ENCODE data around the gene ARMCX4. TPM values are rescaled to one million over a fixed set of nuclear protein-coding genes. Genes with fewer than 3 reads are reported as not detected.

Gene ARMCX4
- polyA plus RNA-seq (2013, experiment 1 of 2): 7.0 TPM
- 6.5 TPM for polyA plus RNA-seq (2013, experiment 2 of 2)

- no peaks in the 10 kb centered on the region for H3K27me3 ChIP-seq (ENCODE audit: insufficient read depth, low read length)
- H3K36me3 ChIP-seq (ENCODE audit: insufficient read depth, low read length): peaks cover 11% of the 10 kb centered on the region
- H3K4me3 ChIP-seq (ENCODE audit: low read length): peak within 1 kb of the TSS; percentile 74
- H3K4me1 ChIP-seq (ENCODE audit: insufficient read depth, low read length): peaks cover 6% of the 10 kb centered on the region
- H3K9me3 ChIP-seq (ENCODE audit: insufficient read depth, low read depth, low read length): no peaks in the 10 kb centered on the region
- H3K27ac ChIP-seq (ENCODE audit: low read depth, low read length): 0 out of 2 replicates have a peak within 1 kb of the TSS, but pooled peaks have one; percentile 35
- 7% methylated on average over 47 of the region's 50 CpGs for WGBS
- H3K9ac ChIP-seq (ENCODE audit: low read depth, low read length): peak within 1 kb of the TSS; percentile 84
Observed at GRCh38 chrX:101485212-101485949, at the start of gene ARMCX4. Gene ARMCX4 (plus strand): TSS chrX:101485456. CDS start chrX:101488590, 3,134 bp downstream.

GRCh38 chrX:101442085-101442484 is 43.2 kb upstream of the ARMCX4 start:
- Histone ChIP-seq H3K36me3 (ENCODE audit: insufficient read depth, low read length) (peaks cover 17% of the 10 kb centered on the region), H3K4me1 (ENCODE audit: insufficient read depth, low read length) (no peaks in the 10 kb centered on the region), H3K9ac (ENCODE audit: low read depth, low read length) (no peak overlapping the region), H3K27me3 (ENCODE audit: insufficient read depth, low read length) (no peaks in the 10 kb centered on the region), H3K27ac (ENCODE audit: low read depth, low read length) (no peak overlapping the region), H3K4me3 (ENCODE audit: low read length) (no peak overlapping the region), H3K9me3 (ENCODE audit: insufficient read depth, low read depth, low read length) (no peaks in the 10 kb centered on the region)
- WGBS: 91% methylated on average over 2 of the region's 2 CpGs

- no peaks in the 10 kb centered on the region for H3K9me3 ChIP-seq (ENCODE audit: insufficient read depth, low read depth, low read length)
- H3K9ac ChIP-seq (ENCODE audit: low read depth, low read length): no peak overlapping the region
- H3K4me3 ChIP-seq (ENCODE audit: low read length): no peak overlapping the region
- H3K27ac ChIP-seq (ENCODE audit: low read depth, low read length): no peak overlapping the region
- no peaks in the 10 kb centered on the region for H3K4me1 ChIP-seq (ENCODE audit: insufficient read depth, low read length)
- no CpG with 5 or more reads among the region's 1 CpG for WGBS
- no peaks in the 10 kb centered on the region for H3K27me3 ChIP-seq (ENCODE audit: insufficient read depth, low read length)
- 0 out of 2 replicates have a peak, but pooled peaks cover 3% of the 10 kb centered on the region for H3K36me3 ChIP-seq (ENCODE audit: insufficient read depth, low read length)
Observed at GRCh38 chrX:101449279-101449678, 36.0 kb upstream of the ARMCX4 start.

- Histone ChIP-seq H3K4me3 (ENCODE audit: low read length) (no peak overlapping the region), H3K9me3 (ENCODE audit: insufficient read depth, low read depth, low read length) (no peaks in the 10 kb centered on the region), H3K36me3 (ENCODE audit: insufficient read depth, low read length) (0 out of 2 replicates have a peak, but pooled peaks cover 3% of the 10 kb centered on the region), H3K9ac (ENCODE audit: low read depth, low read length) (no peak overlapping the region), H3K4me1 (ENCODE audit: insufficient read depth, low read length) (no peaks in the 10 kb centered on the region), H3K27ac (ENCODE audit: low read depth, low read length) (no peak overlapping the region), H3K27me3 (ENCODE audit: insufficient read depth, low read length) (no peaks in the 10 kb centered on the region)
- 96% methylated on average over 2 of the region's 2 CpGs for WGBS
Observed at GRCh38 chrX:101450085-101450484, 35.2 kb upstream of the ARMCX4 start.

DNA sequence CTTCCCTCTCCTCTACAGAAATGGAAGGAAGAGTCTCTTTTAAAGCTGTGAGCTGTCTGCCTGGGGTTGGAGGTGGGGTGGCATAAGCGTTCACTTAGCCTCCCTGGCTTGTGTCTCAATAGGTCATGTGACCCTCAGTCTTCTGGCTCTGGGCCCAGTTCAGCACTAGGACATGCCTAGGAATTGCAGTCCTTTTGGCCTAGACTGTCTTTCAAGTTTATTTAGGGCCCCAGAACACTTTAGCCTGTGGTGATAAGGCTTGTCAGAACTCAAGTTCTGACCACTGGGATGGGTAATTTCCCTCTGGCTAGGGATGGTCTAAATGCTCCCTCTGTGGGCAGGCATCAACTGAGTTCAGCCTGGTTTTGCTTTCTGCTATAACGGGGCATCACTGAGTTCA is 34.3 kb upstream of the ARMCX4 start:
- Histone ChIP-seq H3K9ac (ENCODE audit: low read depth, low read length) (no peak overlapping the region), H3K27ac (ENCODE audit: low read depth, low read length) (no peak overlapping the region), H3K4me3 (ENCODE audit: low read length) (no peak overlapping the region), H3K4me1 (ENCODE audit: insufficient read depth, low read length) (no peaks in the 10 kb centered on the region), H3K27me3 (ENCODE audit: insufficient read depth, low read length) (no peaks in the 10 kb centered on the region), H3K9me3 (ENCODE audit: insufficient read depth, low read depth, low read length) (no peaks in the 10 kb centered on the region), H3K36me3 (ENCODE audit: insufficient read depth, low read length) (0 out of 2 replicates have a peak, but pooled peaks cover 3% of the 10 kb centered on the region)
- WGBS: 84% methylated on average over 2 of the region's 2 CpGs

DNA sequence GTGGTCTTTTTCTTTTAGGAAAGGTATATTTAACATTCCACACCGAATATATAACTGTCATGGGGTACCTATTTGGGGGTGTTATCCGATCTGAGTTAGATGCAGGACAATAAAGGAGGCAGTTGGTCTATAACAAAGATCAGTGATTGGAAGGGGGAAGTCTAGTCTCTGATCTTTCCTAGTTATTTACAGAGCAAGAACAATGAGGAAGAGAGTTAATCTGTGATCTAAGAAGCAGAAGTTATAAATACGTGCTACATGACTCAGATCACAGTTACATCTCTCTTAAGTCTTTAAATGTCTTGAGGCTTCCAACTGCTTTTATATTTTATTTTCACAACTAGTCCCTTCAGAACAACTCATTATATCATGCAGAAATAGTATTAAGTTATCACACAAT is 33.2 kb upstream of the ARMCX4 start:
- H3K9me3 ChIP-seq (ENCODE audit: insufficient read depth, low read depth, low read length): no peaks in the 10 kb centered on the region
- WGBS: 100% methylated on average over 3 of the region's 3 CpGs
- no peak overlapping the region for H3K4me3 ChIP-seq (ENCODE audit: low read length)
- no peak overlapping the region for H3K27ac ChIP-seq (ENCODE audit: low read depth, low read length)
- H3K27me3 ChIP-seq (ENCODE audit: insufficient read depth, low read length): no peaks in the 10 kb centered on the region
- no peak overlapping the region for H3K9ac ChIP-seq (ENCODE audit: low read depth, low read length)
- 0 out of 2 replicates have a peak, but pooled peaks cover 2% of the 10 kb centered on the region for H3K36me3 ChIP-seq (ENCODE audit: insufficient read depth, low read length)
- no peaks in the 10 kb centered on the region for H3K4me1 ChIP-seq (ENCODE audit: insufficient read depth, low read length)

GRCh38 chrX:101460669-101461068 is 24.6 kb upstream of the ARMCX4 start:
- 88% methylated on average over 1 of the region's 1 CpG for WGBS
- no peak overlapping the region for H3K27ac ChIP-seq (ENCODE audit: low read depth, low read length)
- H3K9me3 ChIP-seq (ENCODE audit: insufficient read depth, low read depth, low read length): no peaks in the 10 kb centered on the region
- H3K4me1 ChIP-seq (ENCODE audit: insufficient read depth, low read length): no peaks in the 10 kb centered on the region
- H3K36me3 ChIP-seq (ENCODE audit: insufficient read depth, low read length): no peaks in the 10 kb centered on the region
- H3K4me3 ChIP-seq (ENCODE audit: low read length): no peak overlapping the region
- H3K27me3 ChIP-seq (ENCODE audit: insufficient read depth, low read length): no peaks in the 10 kb centered on the region
- no peak overlapping the region for H3K9ac ChIP-seq (ENCODE audit: low read depth, low read length)

GRCh38 chrX:101462892-101463291 is 22.4 kb upstream of the ARMCX4 start:
- Histone ChIP-seq H3K36me3 (ENCODE audit: insufficient read depth, low read length) (no peaks in the 10 kb centered on the region), H3K4me1 (ENCODE audit: insufficient read depth, low read length) (no peaks in the 10 kb centered on the region), H3K4me3 (ENCODE audit: low read length) (no peak overlapping the region), H3K9me3 (ENCODE audit: insufficient read depth, low read depth, low read length) (no peaks in the 10 kb centered on the region), H3K9ac (ENCODE audit: low read depth, low read length) (no peak overlapping the region), H3K27me3 (ENCODE audit: insufficient read depth, low read length) (no peaks in the 10 kb centered on the region), H3K27ac (ENCODE audit: low read depth, low read length) (no peak overlapping the region)
- 86% methylated on average over 3 of the region's 3 CpGs for WGBS

- Histone ChIP-seq H3K27me3 (ENCODE audit: insufficient read depth, low read length) (no peaks in the 10 kb centered on the region), H3K36me3 (ENCODE audit: insufficient read depth, low read length) (no peaks in the 10 kb centered on the region), H3K27ac (ENCODE audit: low read depth, low read length) (no peak overlapping the region), H3K9ac (ENCODE audit: low read depth, low read length) (no peak overlapping the region), H3K4me3 (ENCODE audit: low read length) (no peak overlapping the region), H3K9me3 (ENCODE audit: insufficient read depth, low read depth, low read length) (no peaks in the 10 kb centered on the region), H3K4me1 (ENCODE audit: insufficient read depth, low read length) (no peaks in the 10 kb centered on the region)
- 100% methylated on average over 1 of the region's 2 CpGs for WGBS
Observed at GRCh38 chrX:101478366-101478765, 6.9 kb upstream of the ARMCX4 start.

DNA sequence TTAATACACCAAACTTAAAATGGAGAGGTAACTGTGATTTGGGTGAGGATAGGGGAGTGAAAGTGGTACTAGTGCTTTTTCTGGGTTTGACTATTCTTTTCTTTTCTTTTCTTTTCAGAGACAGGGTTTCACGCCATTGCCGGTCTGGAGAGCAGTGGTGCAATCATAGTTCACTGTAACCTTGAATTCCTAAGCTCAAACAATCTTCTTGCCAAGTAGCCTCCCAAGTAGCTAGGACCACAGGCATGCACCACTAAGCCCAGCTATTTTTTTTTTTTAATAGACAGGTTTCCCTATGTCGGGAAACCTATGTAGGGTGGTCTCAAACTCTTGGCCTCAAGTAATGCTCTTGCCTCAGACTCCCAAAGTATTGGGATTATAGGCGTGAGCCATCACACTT is 3.0 kb upstream of the ARMCX4 start:
- peaks cover 6% of the 10 kb centered on the region for H3K4me1 ChIP-seq (ENCODE audit: insufficient read depth, low read length)
- H3K9me3 ChIP-seq (ENCODE audit: insufficient read depth, low read depth, low read length): no peaks in the 10 kb centered on the region
- peaks cover 1% of the 10 kb centered on the region for H3K36me3 ChIP-seq (ENCODE audit: insufficient read depth, low read length)
- H3K9ac ChIP-seq (ENCODE audit: low read depth, low read length): no peak overlapping the region
- no peak overlapping the region for H3K27ac ChIP-seq (ENCODE audit: low read depth, low read length)
- WGBS: 92% methylated on average over 3 of the region's 4 CpGs
- no peak overlapping the region for H3K4me3 ChIP-seq (ENCODE audit: low read length)
- H3K27me3 ChIP-seq (ENCODE audit: insufficient read depth, low read length): no peaks in the 10 kb centered on the region

DNA sequence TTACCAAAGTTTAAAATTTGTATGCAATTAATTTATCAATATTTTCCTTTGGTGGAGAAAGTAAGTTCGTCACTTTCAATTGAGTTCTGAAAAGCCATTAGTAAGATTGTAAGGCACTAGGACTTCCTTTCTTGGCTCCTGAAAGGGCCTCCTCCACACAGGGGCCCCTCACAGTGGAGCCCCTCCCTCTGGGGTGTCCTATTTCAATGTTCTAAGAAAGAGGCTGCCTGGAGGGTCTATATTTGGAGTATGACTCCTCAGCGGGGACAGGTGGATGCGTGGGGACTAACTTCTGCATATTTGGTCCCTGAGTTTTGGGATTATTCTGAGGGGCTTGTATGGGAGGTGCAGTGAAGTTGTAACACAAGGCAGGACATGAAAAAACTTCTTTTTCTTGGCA is 1.6 kb upstream of the ARMCX4 start:
- peaks cover 11% of the 10 kb centered on the region for H3K36me3 ChIP-seq (ENCODE audit: insufficient read depth, low read length)
- H3K27ac ChIP-seq (ENCODE audit: low read depth, low read length): no peak overlapping the region
- no peak overlapping the region for H3K9ac ChIP-seq (ENCODE audit: low read depth, low read length)
- no peaks in the 10 kb centered on the region for H3K27me3 ChIP-seq (ENCODE audit: insufficient read depth, low read length)
- H3K4me3 ChIP-seq (ENCODE audit: low read length): no peak overlapping the region
- H3K4me1 ChIP-seq (ENCODE audit: insufficient read depth, low read length): peaks cover 6% of the 10 kb centered on the region
- H3K9me3 ChIP-seq (ENCODE audit: insufficient read depth, low read depth, low read length): no peaks in the 10 kb centered on the region
- 36% methylated on average over 3 of the region's 3 CpGs for WGBS

Data from HUES64 (cell line).